CD14-positive monocyte (primary cell): ENCODE data around the gene KCNN3. TPM values are rescaled to one million over a fixed set of nuclear protein-coding genes. Genes with fewer than 3 reads are reported as not detected.
"Not testable (repeated sequence)": the region's sequence is repeated elsewhere in the genome, so short reads cannot be mapped to it uniquely, and the experiment has no call there.

Source experiments
- DNase-seq, 3 donors: peaks; one replicate each; pipeline ENCODE4 v3.0.0-alpha.2; 2011 to 2022
- H2AFZ ChIP-seq: 2 replicates; pipeline ENCODE4 v1.6.0; 2012; ENCODE audit warnings: mild to moderate bottlenecking, low read depth, low read length, inconsistent platforms; ENCODE audit not compliant: insufficient read depth, poor library complexity, severe bottlenecking
- H3K27ac ChIP-seq, 2 donors: 1 replicate in 1 of 2; 2 replicates in 1 of 2; pipeline ENCODE4 v1.5.1; 2012 to 2013; ENCODE audit warnings: low read length in 2 of 2, control low read depth in 1 of 2, inconsistent platforms in 1 of 2, low read depth in 1 of 2, mild to moderate bottlenecking in 1 of 2
- H3K27me3 ChIP-seq, 2 donors: one replicate each; pipeline versions ENCODE4 v1.6.0 to v1.6.1; 2011 to 2013; ENCODE audit warnings: low read length in 2 of 2; ENCODE audit not compliant: control insufficient read depth in 2 of 2, insufficient read depth in 2 of 2
- H3K36me3 ChIP-seq, 2 donors: replicated peaks in 1 of 2; 1 replicate in 1 of 2; 2 replicates in 1 of 2; pipeline versions ENCODE4 v1.5.1 to v1.6.1; 2012 to 2013; ENCODE audit warnings: low read length in 2 of 2, control low read depth in 1 of 2, inconsistent platforms in 1 of 2, mild to moderate bottlenecking in 1 of 2; ENCODE audit not compliant: insufficient read depth in 2 of 2, control insufficient read depth in 1 of 2
- H3K4me1 ChIP-seq, 2 donors: 1 replicate in 1 of 2; 2 replicates in 1 of 2; pipeline versions ENCODE4 v1.5.1 to v1.6.1; 2012 to 2013; ENCODE audit warnings: low read length in 2 of 2, control low read depth in 1 of 2, inconsistent platforms in 1 of 2, mild to moderate bottlenecking in 1 of 2, moderate library complexity in 1 of 2; ENCODE audit not compliant: insufficient read depth in 2 of 2, control insufficient read depth in 1 of 2
- H3K4me2 ChIP-seq: replicated peaks from 2 replicates; pipeline ENCODE3; 2012; ENCODE audit warnings: low read length, moderate library complexity, mild to moderate bottlenecking; ENCODE audit not compliant: poor library complexity, severe bottlenecking; ENCODE audit errors: extremely low read depth
- H3K4me3 ChIP-seq, 3 experiments: fragments of 200-600 bp in 1 of 3; sonication (generic) in 1 of 3; replicated peaks in 1 of 3; 1 replicate in 2 of 3; 2 replicates in 1 of 3; pipeline ENCODE4 v1.5.1; 2011 to 2013; ENCODE audit warnings: low read length in 3 of 3, mild to moderate bottlenecking in 3 of 3, control low read depth in 2 of 3, low read depth in 2 of 3, inconsistent platforms in 1 of 3, moderate library complexity in 1 of 3
- H3K79me2 ChIP-seq: 2 replicates; pipeline ENCODE4 v1.6.0; 2012; ENCODE audit warnings: mild to moderate bottlenecking, control low read depth, inconsistent platforms, low read length, moderate library complexity; ENCODE audit not compliant: insufficient read depth
- H3K9ac ChIP-seq: 2 replicates; pipeline ENCODE4 v1.6.0; 2017; ENCODE audit warnings: low read length, mild to moderate bottlenecking; ENCODE audit not compliant: insufficient read depth, poor library complexity, severe bottlenecking
- H3K9me3 ChIP-seq, 2 donors: replicated peaks in 1 of 2; 1 replicate in 1 of 2; 2 replicates in 1 of 2; pipeline versions ENCODE4 v1.5.1 to v1.6.1; 2012 to 2013; ENCODE audit warnings: low read length in 2 of 2, control low read depth in 1 of 2; ENCODE audit not compliant: control insufficient read depth in 1 of 2, insufficient read depth in 1 of 2
- H4K20me1 ChIP-seq: 2 replicates; pipeline ENCODE4 v1.6.0; 2012; ENCODE audit warnings: mild to moderate bottlenecking, low read length, control low read depth, moderate library complexity; ENCODE audit not compliant: insufficient read depth
- H3K27ac Mint-ChIP-seq, 7 donors: one replicate each; pipeline ENCODE4 v1.8.0; 2020; ENCODE audit warnings: mild to moderate bottlenecking in 7 of 7, mixed read lengths in 7 of 7, moderate library complexity in 6 of 7, inconsistent platforms in 2 of 7
- H3K27me3 Mint-ChIP-seq, 3 donors: one replicate each; pipeline ENCODE4 v1.8.0; 2021 to 2022; ENCODE audit warnings: low read depth in 3 of 3, mild to moderate bottlenecking in 3 of 3, mixed read lengths in 3 of 3, moderate library complexity in 3 of 3, inconsistent platforms in 1 of 3
- H3K36me3 Mint-ChIP-seq, 2 donors: one replicate each; pipeline ENCODE4 v1.8.0; 2020; ENCODE audit warnings: mixed read lengths in 2 of 2, inconsistent platforms in 1 of 2, mild to moderate bottlenecking in 1 of 2
- H3K4me1 Mint-ChIP-seq: one replicate; pipeline ENCODE4 v1.8.0; 2020; ENCODE audit warnings: mild to moderate bottlenecking, mixed read lengths
- H3K4me3 Mint-ChIP-seq, 2 donors: one replicate each; pipeline ENCODE4 v1.8.0; 2020; ENCODE audit warnings: mild to moderate bottlenecking in 2 of 2, mixed read lengths in 2 of 2, moderate library complexity in 1 of 2
- H3K9me3 Mint-ChIP-seq, 7 donors: one replicate each; pipeline ENCODE4 v1.8.0; 2020 to 2022; ENCODE audit warnings: mixed read lengths in 7 of 7, mild to moderate bottlenecking in 6 of 7, moderate library complexity in 6 of 7, inconsistent platforms in 2 of 7
- WGBS: methylation state at CpG from one replicate; pipeline ENCODE4 v1.1.5; 2013; ENCODE audit warnings: missing lambda C conversion rate; ENCODE audit not compliant: insufficient coverage; 5-methylcytosine and 5-hydroxymethylcytosine counted together
- intact Hi-C, 2 donors: fragments of 100-400 bp; cut with micrococcal nuclease; formaldehyde crosslinking; loops; one replicate each; pipeline versions ENCODE4 v1.15.0 to v1.15.1; 2023
- polyA plus RNA-seq, 3 donors: library from polyadenylated mRNA; depleted of rRNA in 1 of 3; unstranded in 2 of 3; stranded (reverse) in 1 of 3; fragments of 300-500 nt in 2 of 3; fragments of >200 nt in 1 of 3; fragmentation: Illumina TruSeq in 2 of 3; gene quantifications; 1 replicate in 2 of 3; 2 replicates in 1 of 3; pipeline ENCODE4 v1.2.3, GENCODE V29; 2012 to 2021
- TF ChIP-seq, protein P1 (sequence below): fragments of 200-600 bp; IDR thresholded peaks from one replicate; pipeline ENCODE4 v1.8.0; 2022; ENCODE audit warnings: antibody characterized with exemption, mild to moderate bottlenecking

Gene KCNN3
- polyA plus RNA-seq, 3 donors = not detected

DNA sequence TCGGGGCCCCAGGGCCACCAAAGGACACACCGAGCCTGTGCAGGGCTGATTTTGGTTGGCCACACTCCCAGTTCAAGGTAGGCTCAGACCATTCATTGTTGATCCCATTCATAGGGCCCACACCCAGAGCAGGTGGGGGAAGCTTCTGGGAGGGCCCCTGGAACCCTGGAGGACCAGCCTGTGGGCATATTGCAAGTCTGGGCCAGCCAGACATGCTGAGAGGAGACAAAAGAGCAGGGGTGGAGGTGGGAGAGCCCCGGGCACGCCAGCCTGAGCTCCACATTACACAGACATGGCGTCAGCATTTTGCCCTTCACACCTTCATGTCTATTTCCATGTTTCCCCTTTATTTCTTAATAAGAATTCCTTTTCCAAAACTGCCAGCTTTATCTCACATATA is 40.8 kb upstream of the KCNN3 start:
- Histone ChIP-seq H3K36me3 (no peaks in the 10 kb centered on the region), H3K27me3 (no peaks in the 10 kb centered on the region), H3K9me3 (peaks cover 0 to 6% of the 10 kb centered on the region in 2 donors), H3K9ac (no peak overlapping the region), H2AFZ (no peak overlapping the region), H3K79me2 (no peaks in the 10 kb centered on the region), H4K20me1 (no peaks in the 10 kb centered on the region), H3K4me3 (no peak overlapping the region), H3K27ac (no peak overlapping the region), H3K4me2 (no peak overlapping the region), H3K4me1 (no peaks in the 10 kb centered on the region)
- H3K27me3 Mint-ChIP-seq = peaks cover 1 to 2% (median 2%) of the 10 kb centered on the region in 3 donors
- intact Hi-C loops = no loop called here
- peaks cover 8 to 11% of the 10 kb centered on the region in 2 donors for H3K36me3 Mint-ChIP-seq
- TF ChIP-seq, protein P1, sequence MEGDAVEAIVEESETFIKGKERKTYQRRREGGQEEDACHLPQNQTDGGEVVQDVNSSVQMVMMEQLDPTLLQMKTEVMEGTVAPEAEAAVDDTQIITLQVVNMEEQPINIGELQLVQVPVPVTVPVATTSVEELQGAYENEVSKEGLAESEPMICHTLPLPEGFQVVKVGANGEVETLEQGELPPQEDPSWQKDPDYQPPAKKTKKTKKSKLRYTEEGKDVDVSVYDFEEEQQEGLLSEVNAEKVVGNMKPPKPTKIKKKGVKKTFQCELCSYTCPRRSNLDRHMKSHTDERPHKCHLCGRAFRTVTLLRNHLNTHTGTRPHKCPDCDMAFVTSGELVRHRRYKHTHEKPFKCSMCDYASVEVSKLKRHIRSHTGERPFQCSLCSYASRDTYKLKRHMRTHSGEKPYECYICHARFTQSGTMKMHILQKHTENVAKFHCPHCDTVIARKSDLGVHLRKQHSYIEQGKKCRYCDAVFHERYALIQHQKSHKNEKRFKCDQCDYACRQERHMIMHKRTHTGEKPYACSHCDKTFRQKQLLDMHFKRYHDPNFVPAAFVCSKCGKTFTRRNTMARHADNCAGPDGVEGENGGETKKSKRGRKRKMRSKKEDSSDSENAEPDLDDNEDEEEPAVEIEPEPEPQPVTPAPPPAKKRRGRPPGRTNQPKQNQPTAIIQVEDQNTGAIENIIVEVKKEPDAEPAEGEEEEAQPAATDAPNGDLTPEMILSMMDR = no peak
- H3K4me3 Mint-ChIP-seq = no peak overlapping the region
- WGBS = no CpG with 5 or more reads among the region's 5 CpGs
- peaks cover 5 to 10% (median 8%) of the 10 kb centered on the region in 7 donors for H3K9me3 Mint-ChIP-seq
- DNase-seq = no peak
- H3K4me1 Mint-ChIP-seq = no peaks in the 10 kb centered on the region
- no peak overlapping the region for H3K27ac Mint-ChIP-seq

DNA sequence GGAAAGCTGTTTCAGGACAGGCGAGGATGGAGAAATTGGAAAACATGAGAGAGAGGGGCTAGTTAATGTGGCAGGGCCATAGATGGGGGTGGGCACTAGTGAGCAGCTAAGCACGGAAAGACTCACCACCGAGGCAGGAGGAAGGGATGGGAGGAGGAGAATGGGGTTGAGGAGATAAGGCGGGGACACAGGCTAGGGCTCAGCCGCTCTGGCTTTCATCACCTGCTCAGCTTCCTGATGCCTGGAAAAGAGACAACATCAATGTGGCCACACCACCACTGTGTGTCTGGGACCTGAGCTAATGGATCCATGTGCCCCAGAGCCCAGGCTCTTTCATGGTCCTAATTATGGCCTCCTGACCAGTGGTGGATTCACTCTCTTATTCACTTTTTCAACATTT is 38.9 kb upstream of the KCNN3 start:
- H3K4me1 Mint-ChIP-seq = no peaks in the 10 kb centered on the region
- Histone ChIP-seq H3K9me3 (peaks cover 0 to 6% of the 10 kb centered on the region in 2 donors), H3K79me2 (no peaks in the 10 kb centered on the region), H3K4me2 (no peak overlapping the region), H3K27ac (no peak overlapping the region), H3K27me3 (no peaks in the 10 kb centered on the region), H3K4me3 (no peak overlapping the region), H4K20me1 (no peaks in the 10 kb centered on the region), H3K36me3 (no peaks in the 10 kb centered on the region), H2AFZ (no peak overlapping the region), H3K9ac (no peak overlapping the region), H3K4me1 (no peaks in the 10 kb centered on the region)
- H3K9me3 Mint-ChIP-seq = peaks cover 5 to 10% (median 8%) of the 10 kb centered on the region in 7 donors
- DNase-seq = no peak
- WGBS = 90% methylated on average over 2 of the region's 5 CpGs
- H3K4me3 Mint-ChIP-seq = no peak overlapping the region
- TF ChIP-seq, protein P1 = no peak
- intact Hi-C loops = no loop called here
- H3K27me3 Mint-ChIP-seq = peaks cover 0 to 2% (median 1%) of the 10 kb centered on the region in 3 donors
- peaks cover 6% of the 10 kb centered on the region in 2 donors for H3K36me3 Mint-ChIP-seq
- no peak overlapping the region for H3K27ac Mint-ChIP-seq

DNA sequence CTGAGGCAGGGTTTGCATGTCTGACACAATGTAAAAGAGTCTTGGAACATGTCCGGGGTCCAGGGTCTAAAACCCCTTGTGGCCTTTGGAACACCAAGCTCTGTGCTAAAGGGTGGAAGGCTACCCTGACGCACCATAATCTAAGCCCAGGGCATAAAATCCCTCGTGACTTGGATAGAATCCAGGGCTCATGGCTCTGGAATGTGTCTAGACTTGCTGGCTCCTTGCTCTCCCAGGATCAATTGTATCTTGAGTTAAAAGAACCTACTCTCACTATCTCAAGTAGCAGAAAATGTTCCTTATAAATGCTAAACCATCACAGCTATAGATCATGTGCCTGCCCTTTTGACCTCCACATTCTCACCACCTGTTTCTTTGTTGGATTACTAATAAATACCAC is 38.0 kb upstream of the KCNN3 start:
- H3K4me2 ChIP-seq, H3K4me1 ChIP-seq, H3K9ac ChIP-seq, H2AFZ ChIP-seq, H3K4me3 Mint-ChIP-seq, intact Hi-C loops, H3K36me3 ChIP-seq, H3K27ac ChIP-seq, H3K27me3 Mint-ChIP-seq, H4K20me1 ChIP-seq, H3K79me2 ChIP-seq, H3K36me3 Mint-ChIP-seq, H3K4me1 Mint-ChIP-seq, DNase-seq, H3K27me3 ChIP-seq, H3K4me3 ChIP-seq, H3K9me3 ChIP-seq: not testable (repeated sequence)
- Mint-ChIP-seq H3K27ac (peak overlapping the region in 1 of 7 donors; percentile 17), H3K9me3 (peaks cover 5 to 10% (median 8%) of the 10 kb centered on the region in 7 donors)
- WGBS = no CpG with 5 or more reads among the region's 3 CpGs
